Measurements from ENCODE around the gene FAT1.

FAT1 gene

GRCh38 chr4:186557061-186557460 is 166.6 kb downstream of the FAT1 start:
- no peaks in the 10 kb centered on the region for H3K4me1 ChIP-seq (ENCODE audit: control insufficient read depth, insufficient read depth, low read length)
- no peaks in the 10 kb centered on the region for H3K36me3 ChIP-seq (ENCODE audit: control insufficient read depth in 2 of 2, insufficient read depth in 1 of 2, low read length in 2 of 2)
- no peak for TF ChIP-seq GLI4 (tag by site-specific recombination; IDR thresholded peaks at IDR 0.05)
- no peak for TF ChIP-seq ZNF561 (tag by site-specific recombination; IDR thresholded peaks at IDR 0.05; ENCODE audit: borderline replicate concordance)
- no peak for TF ChIP-seq ZNF623 (tag by site-specific recombination; IDR thresholded peaks at IDR 0.05)
- TF ChIP-seq TRIM28 (IDR thresholded peaks at IDR 0.05; ENCODE audit: borderline replicate concordance, low read length), result 0 out of 2 replicates have a peak, but pooled peaks have one; percentile 5
- TF ChIP-seq, protein P1, sequence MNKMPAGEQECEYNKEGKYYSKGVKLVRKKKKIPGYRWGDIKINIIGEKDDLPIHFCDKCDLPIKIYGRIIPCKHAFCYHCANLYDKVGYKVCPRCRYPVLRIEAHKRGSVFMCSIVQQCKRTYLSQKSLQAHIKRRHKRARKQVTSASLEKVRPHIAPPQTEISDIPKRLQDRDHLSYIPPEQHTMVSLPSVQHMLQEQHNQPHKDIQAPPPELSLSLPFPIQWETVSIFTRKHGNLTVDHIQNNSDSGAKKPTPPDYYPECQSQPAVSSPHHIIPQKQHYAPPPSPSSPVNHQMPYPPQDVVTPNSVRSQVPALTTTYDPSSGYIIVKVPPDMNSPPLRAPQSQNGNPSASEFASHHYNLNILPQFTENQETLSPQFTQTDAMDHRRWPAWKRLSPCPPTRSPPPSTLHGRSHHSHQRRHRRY (tag by site-specific recombination; IDR thresholded peaks at IDR 0.05), result no peak
- ChIA-PET CTCF (interaction anchor here (0.7 kb wide), 2 partner anchors 90 to 356 kb away, joined by 4 read pairs; no protein-coding TSS in a partner anchor), POLR2A (no interaction called here)
- no peak overlapping the region for H3K4me3 ChIP-seq (ENCODE audit: low read depth, low read length)
- no peak overlapping the region for H3K27ac ChIP-seq (ENCODE audit: extremely low read depth, low read depth, low read length)
- H3K9me3 ChIP-seq (ENCODE audit: control insufficient read depth, insufficient read depth, low read depth, low read length), result no peaks in the 10 kb centered on the region

DNA sequence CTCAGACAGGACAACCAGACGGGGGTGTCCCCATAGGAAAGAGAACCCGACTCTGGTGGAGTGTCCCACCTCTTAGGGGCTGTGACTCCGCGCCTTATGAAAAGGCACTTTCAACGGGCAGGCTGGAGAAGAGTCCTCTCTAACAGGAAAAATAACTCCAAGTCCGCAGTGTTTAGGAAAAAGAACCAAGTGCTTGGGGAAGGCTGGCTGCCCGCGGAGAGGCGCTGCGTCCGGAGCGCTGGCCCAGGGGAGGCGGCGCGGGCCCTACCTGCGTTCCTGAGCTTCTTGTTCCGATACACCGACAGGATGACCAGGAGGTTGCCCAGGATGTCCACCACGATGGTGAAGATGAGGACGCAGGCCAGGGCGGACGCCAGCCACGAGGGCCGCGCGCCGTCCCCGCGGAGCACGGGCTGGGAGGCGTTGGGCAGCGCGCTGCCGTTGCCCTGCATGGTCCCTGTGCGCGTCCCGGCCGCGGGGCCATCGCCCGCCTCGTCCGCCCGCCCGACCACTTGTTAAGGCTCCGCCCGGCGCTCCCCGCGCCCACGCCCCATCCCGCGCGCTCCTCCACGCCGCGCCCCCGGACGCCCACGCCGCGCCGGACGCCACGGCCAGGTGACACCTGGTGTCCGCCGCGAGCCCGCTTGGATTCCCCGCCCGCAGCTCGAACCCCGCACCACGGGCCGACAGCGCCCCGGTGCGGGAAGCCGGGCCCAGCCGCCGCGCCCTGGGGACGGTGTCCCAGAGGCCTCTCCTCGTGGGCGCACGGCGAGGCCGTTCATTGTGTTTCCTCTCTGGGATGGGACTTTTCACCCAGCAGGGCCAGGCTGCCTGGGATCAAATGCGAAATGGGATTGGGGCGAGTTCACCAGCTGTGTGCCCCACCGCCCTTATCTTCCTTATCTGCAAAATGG is 168.5 kb downstream of the FAT1 start, which contains the start of gene MTNR1A:
MTNR1A (minus strand) TSS at position 654 of the 914 bp plus-strand sequence; CDS start at position 452, 202 bp downstream.
- ChIA-PET POLR2A (no interaction called here), CTCF (interaction anchor here (1.0 to 1.6 kb wide), 4 partner anchors 10 to 82 kb away, joined by 3 to 5 read pairs (median 3); no protein-coding TSS in a partner anchor)
- TF ChIP-seq GLIS2 (tag by site-specific recombination; IDR thresholded peaks at IDR 0.05), result no peak
- TF ChIP-seq SETDB1 (IDR thresholded peaks at IDR 0.05; ENCODE audit: insufficient read length, low read length), result no peak
- 0 out of 2 replicates have a peak, but pooled peaks have one; percentile 22 for TF ChIP-seq ZNF76 (tag by site-specific recombination; IDR thresholded peaks at IDR 0.05; ENCODE audit: borderline replicate concordance, low read depth)
- peak; percentile 79 for TF ChIP-seq ZNF335 (tag by site-specific recombination; conservative IDR thresholded peaks at IDR 0.05)
- TF ChIP-seq ZNF561 (tag by site-specific recombination; IDR thresholded peaks at IDR 0.05; ENCODE audit: borderline replicate concordance), result peak; percentile 30; the same call in 1 of the 2 replicates
- no peak for TF ChIP-seq ZNF521 (tag by site-specific recombination; IDR thresholded peaks at IDR 0.05)
- peak; percentile 82 for TF ChIP-seq ZBTB8A (tag by site-specific recombination; IDR thresholded peaks at IDR 0.05)
- TF ChIP-seq ZNF324 (tag by site-specific recombination; IDR thresholded peaks at IDR 0.05), result no peak
- TF ChIP-seq MEIS1 (CRISPR knock-in tag; IDR thresholded peaks at IDR 0.05; ENCODE audit: borderline replicate concordance), result no peak
- peak; percentile 50 for TF ChIP-seq PRDM10 (tag by site-specific recombination; IDR thresholded peaks at IDR 0.05)
- no peak for TF ChIP-seq ZNF239 (tag by site-specific recombination; IDR thresholded peaks at IDR 0.05)
- TF ChIP-seq ZBTB26 (tag by site-specific recombination; optimal IDR thresholded peaks at IDR 0.05), result peak; percentile 74
- TF ChIP-seq PBX3 (CRISPR knock-in tag; IDR thresholded peaks at IDR 0.05), result 0 out of 2 replicates have a peak, but pooled peaks have one; percentile 55
- Histone ChIP-seq H3K4me1 (ENCODE audit: control insufficient read depth, insufficient read depth, low read length) (no peaks in the 10 kb centered on the region), H3K27ac (ENCODE audit: extremely low read depth, low read depth, low read length) (peak within 1 kb of the TSS; percentile 42; the same call in 1 of the 2 replicates), H3K36me3 (ENCODE audit: control insufficient read depth in 2 of 2, insufficient read depth in 1 of 2, low read length in 2 of 2) (no peaks in the 10 kb centered on the region), H3K9me3 (ENCODE audit: control insufficient read depth, insufficient read depth, low read depth, low read length) (no peaks in the 10 kb centered on the region), H3K4me3 (ENCODE audit: low read depth, low read length) (peak within 1 kb of the TSS; percentile 54)
